ENCODE data around the gene CADM1. TPM values are rescaled to one million over a fixed set of nuclear protein-coding genes. Genes with fewer than 3 reads are reported as not detected.

CADM1 gene
- total RNA-seq, 6 experiments from 2014 or later, result 21.1 to 56.7 (median 30.6) TPM

DNA sequence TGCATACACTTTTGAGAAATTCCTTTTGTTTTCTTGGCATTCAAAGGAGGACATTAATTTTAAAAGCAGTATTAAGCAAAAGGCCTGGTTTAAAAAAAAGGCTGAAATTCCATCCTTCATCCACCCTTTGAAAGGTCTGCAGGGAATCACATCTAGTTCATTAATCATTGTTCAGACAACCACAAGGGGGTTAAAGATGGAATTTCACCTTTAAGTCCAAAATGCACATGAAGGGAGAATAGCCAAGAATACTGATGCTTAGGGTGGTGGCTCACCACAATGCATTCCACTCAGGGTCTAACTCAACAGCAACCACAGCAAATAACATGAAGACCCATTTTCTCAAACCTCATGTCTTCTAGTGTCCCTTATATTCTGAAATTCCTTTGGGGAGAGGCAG, 256.9 kb downstream of the CADM1 start:
- Histone ChIP-seq H3K36me3 (no peaks in the 10 kb centered on the region), H3K4me1 (no peaks in the 10 kb centered on the region), H3K9me3 (no peaks in the 10 kb centered on the region), H3K4me3 (no peak overlapping the region), H3K27ac (no peak overlapping the region), H3K27me3 (no peaks in the 10 kb centered on the region)
- DNase-seq, result no peak
- intact Hi-C loops (cut with DNase I), result no loop called here
- ATAC-seq, result no peak
- TF ChIP-seq POLR2A (IDR thresholded peaks at IDR 0.05), result no peak
- TF ChIP-seq, protein P1, sequence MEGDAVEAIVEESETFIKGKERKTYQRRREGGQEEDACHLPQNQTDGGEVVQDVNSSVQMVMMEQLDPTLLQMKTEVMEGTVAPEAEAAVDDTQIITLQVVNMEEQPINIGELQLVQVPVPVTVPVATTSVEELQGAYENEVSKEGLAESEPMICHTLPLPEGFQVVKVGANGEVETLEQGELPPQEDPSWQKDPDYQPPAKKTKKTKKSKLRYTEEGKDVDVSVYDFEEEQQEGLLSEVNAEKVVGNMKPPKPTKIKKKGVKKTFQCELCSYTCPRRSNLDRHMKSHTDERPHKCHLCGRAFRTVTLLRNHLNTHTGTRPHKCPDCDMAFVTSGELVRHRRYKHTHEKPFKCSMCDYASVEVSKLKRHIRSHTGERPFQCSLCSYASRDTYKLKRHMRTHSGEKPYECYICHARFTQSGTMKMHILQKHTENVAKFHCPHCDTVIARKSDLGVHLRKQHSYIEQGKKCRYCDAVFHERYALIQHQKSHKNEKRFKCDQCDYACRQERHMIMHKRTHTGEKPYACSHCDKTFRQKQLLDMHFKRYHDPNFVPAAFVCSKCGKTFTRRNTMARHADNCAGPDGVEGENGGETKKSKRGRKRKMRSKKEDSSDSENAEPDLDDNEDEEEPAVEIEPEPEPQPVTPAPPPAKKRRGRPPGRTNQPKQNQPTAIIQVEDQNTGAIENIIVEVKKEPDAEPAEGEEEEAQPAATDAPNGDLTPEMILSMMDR (IDR thresholded peaks at IDR 0.05), result no peak

DNA sequence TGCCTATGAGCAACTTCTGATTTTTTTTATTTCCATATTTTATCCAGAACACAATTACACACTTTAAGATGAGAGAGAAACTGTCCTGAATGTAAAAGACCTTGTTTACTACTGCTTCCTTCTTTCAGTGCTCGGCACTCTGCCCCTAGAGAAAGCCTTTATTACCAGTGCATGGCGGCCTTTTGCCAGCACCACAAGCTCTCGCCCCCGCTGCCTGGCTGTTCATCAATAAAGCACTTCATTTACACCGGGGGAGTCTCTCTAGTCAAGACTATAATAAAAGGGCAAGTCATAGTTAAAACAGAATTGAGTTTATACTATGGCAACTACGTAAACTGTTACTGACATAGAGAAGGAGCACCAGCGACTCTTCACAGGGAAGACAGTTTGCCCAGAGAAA, 259.5 kb downstream of the CADM1 start:
- ATAC-seq (no peak), DNase-seq (no peak)
- Histone ChIP-seq H3K4me1 (no peaks in the 10 kb centered on the region), H3K36me3 (no peaks in the 10 kb centered on the region), H3K9me3 (no peaks in the 10 kb centered on the region), H3K4me3 (no peak overlapping the region), H3K27ac (no peak overlapping the region), H3K27me3 (no peaks in the 10 kb centered on the region)
- whole genome bisulfite sequencing (ENCODE audit: insufficient coverage, low coverage, low lambda C conversion rate, missing lambda C conversion rate), result 81% methylated on average over 7 of the region's 7 CpGs
- TF ChIP-seq, protein P1 (IDR thresholded peaks at IDR 0.05), result no peak
- TF ChIP-seq POLR2A (IDR thresholded peaks at IDR 0.05), result no peak
- intact Hi-C loops (cut with DNase I), result no loop called here

DNA sequence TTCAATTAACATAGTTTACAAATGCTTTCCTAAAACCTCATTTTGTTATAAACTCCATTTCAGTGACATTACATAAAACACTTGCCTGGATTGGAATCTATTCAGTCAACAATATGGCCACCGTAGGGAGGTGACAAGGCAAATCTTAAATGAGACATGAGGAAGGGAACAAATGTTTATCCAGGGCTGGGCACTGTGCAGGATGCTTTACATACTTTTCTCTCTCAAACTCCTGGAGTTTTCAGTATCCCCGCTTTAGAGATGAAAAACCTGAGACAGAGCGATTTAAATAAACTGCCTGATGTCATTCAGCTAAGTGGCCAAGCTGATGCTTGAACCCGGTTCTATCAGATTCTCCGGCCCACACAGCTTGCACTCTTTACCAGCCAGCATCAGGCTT, 259.9 kb downstream of the CADM1 start:
- WGBS (ENCODE audit: insufficient coverage, low coverage, low lambda C conversion rate, missing lambda C conversion rate), result 97% methylated on average over 5 of the region's 5 CpGs
- Histone ChIP-seq H3K27ac (no peak overlapping the region), H3K4me3 (no peak overlapping the region), H3K9me3 (no peaks in the 10 kb centered on the region), H3K4me1 (no peaks in the 10 kb centered on the region), H3K27me3 (no peaks in the 10 kb centered on the region), H3K36me3 (no peaks in the 10 kb centered on the region)
- no peak for TF ChIP-seq POLR2A (IDR thresholded peaks at IDR 0.05)
- TF ChIP-seq, protein P1 (IDR thresholded peaks at IDR 0.05), result no peak
- DNase-seq (no peak), ATAC-seq (no peak)
- intact Hi-C loops (cut with DNase I), result no loop called here

DNA sequence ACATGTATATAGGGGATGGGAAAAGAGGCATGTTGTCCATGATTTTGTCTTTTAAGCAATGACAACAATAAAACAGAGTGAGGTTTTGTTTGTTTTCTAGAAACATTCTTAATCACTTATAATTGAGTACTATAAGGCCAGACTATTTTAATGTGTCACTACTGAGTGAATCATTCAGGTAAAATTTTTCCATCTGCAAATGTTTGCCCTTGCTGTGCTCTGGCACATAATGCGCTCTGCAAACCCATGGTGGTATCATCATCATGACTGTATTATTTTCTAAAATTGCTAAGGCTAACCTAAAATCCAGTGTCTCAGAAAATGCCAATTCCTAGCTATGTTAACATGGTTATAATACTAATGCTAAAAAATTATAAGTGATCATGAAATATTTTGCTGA, 261.2 kb downstream of the CADM1 start:
- Histone ChIP-seq H3K27me3 (no peaks in the 10 kb centered on the region), H3K4me3 (no peak overlapping the region), H3K9me3 (no peaks in the 10 kb centered on the region), H3K36me3 (no peaks in the 10 kb centered on the region), H3K27ac (no peak overlapping the region), H3K4me1 (no peaks in the 10 kb centered on the region)
- ATAC-seq (no peak), DNase-seq (no peak)
- 100% methylated on average over 1 of the region's 1 CpG for WGBS (ENCODE audit: insufficient coverage, low coverage, low lambda C conversion rate, missing lambda C conversion rate)
- no peak for TF ChIP-seq POLR2A (IDR thresholded peaks at IDR 0.05)
- TF ChIP-seq, protein P1 (IDR thresholded peaks at IDR 0.05), result no peak
- intact Hi-C loops (cut with DNase I), result no loop called here

DNA sequence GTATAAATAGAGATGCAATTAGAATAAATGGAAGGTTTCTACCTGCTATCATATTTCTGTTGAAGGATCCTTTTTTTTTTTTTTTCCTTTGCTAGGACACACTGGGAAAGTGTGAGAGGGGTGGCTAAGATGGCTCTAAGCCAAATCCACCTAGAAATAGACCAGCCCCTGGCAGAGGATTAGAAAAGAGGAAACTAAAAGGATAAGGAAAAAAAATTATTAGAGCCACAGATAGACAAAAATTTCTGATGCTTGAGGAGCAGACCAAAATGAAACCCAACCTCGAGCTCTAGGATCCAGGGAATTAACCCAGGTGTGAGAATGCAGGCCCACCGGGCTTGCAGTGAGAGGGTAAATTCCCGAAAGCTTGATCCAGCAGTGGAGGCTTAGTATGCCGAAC, 262.3 kb downstream of the CADM1 start:
- no peak overlapping the region for H3K27ac ChIP-seq
- TF ChIP-seq, protein P1 (IDR thresholded peaks at IDR 0.05), result no peak
- TF ChIP-seq POLR2A (IDR thresholded peaks at IDR 0.05), result no peak
- no peaks in the 10 kb centered on the region for H3K9me3 ChIP-seq
- ATAC-seq, result no peak
- 90% methylated on average over 4 of the region's 4 CpGs for WGBS (ENCODE audit: insufficient coverage, low coverage, low lambda C conversion rate, missing lambda C conversion rate)
- DNase-seq, result no peak
- peaks cover 0 to 6% (median 0%) of the 10 kb centered on the region in 4 donors for H3K36me3 ChIP-seq
- intact Hi-C loops (cut with DNase I), result no loop called here
- H3K4me1 ChIP-seq, result no peaks in the 10 kb centered on the region
- no peak overlapping the region for H3K4me3 ChIP-seq
- H3K27me3 ChIP-seq, result no peaks in the 10 kb centered on the region

All from right lobe of liver (tissue), 6 donors.